NCI-H1048 (cell line): ENCODE data around the gene PIK3CD.

Experiments
- DNase-seq: peaks from one replicate; lab custom pipeline; 2025; lab: John Stamatoyannopoulos, UW

Gene PIK3CD

GRCh38 chr1:9719978-9720722 lies 68.6 kb downstream of the PIK3CD start:
- DNase-seq, result no peak

GRCh38 chr1:9720785-9721605 lies 69.5 kb downstream of the PIK3CD start:
- no peak for DNase-seq

GRCh38 chr1:9721606-9722377 lies 70.3 kb downstream of the PIK3CD start:
- DNase-seq, result peak; percentile 20

GRCh38 chr1:9722378-9722749 lies 70.8 kb downstream of the PIK3CD start:
- DNase-seq, result no peak

- no peak for DNase-seq
Measured at GRCh38 chr1:9723068-9723805, 71.7 kb downstream of the PIK3CD start.

- no peak for DNase-seq
Measured at GRCh38 chr1:9723926-9724325, 72.4 kb downstream of the PIK3CD start.

GRCh38 chr1:9724706-9725476 lies 73.4 kb downstream of the PIK3CD start:
- DNase-seq, result no peak

- no peak for DNase-seq
Measured at GRCh38 chr1:9726406-9726805, 74.9 kb downstream of the PIK3CD start.

GRCh38 chr1:9726905-9727595 lies 75.5 kb downstream of the PIK3CD start:
- no peak for DNase-seq

GRCh38 chr1:9728451-9729295 lies 77.1 kb downstream of the PIK3CD start:
- no peak for DNase-seq

GRCh38 chr1:9729523-9729922 lies 78.0 kb downstream of the PIK3CD start:
- no peak for DNase-seq

- DNase-seq, result no peak
Measured at GRCh38 chr1:9730096-9730901, 78.8 kb downstream of the PIK3CD start.

GRCh38 chr1:9731051-9731537 lies 79.6 kb downstream of the PIK3CD start:
- no peak for DNase-seq

GRCh38 chr1:9731561-9731960 lies 80.0 kb downstream of the PIK3CD start:
- no peak for DNase-seq

- no peak for DNase-seq
Measured at GRCh38 chr1:9732123-9732971, 80.8 kb downstream of the PIK3CD start.

GRCh38 chr1:9733160-9733789 lies 81.7 kb downstream of the PIK3CD start:
- no peak for DNase-seq

GRCh38 chr1:9735800-9736199 lies 84.3 kb downstream of the PIK3CD start:
- DNase-seq, result no peak
